ENCODE measurements around the gene TSHR.

DNA sequence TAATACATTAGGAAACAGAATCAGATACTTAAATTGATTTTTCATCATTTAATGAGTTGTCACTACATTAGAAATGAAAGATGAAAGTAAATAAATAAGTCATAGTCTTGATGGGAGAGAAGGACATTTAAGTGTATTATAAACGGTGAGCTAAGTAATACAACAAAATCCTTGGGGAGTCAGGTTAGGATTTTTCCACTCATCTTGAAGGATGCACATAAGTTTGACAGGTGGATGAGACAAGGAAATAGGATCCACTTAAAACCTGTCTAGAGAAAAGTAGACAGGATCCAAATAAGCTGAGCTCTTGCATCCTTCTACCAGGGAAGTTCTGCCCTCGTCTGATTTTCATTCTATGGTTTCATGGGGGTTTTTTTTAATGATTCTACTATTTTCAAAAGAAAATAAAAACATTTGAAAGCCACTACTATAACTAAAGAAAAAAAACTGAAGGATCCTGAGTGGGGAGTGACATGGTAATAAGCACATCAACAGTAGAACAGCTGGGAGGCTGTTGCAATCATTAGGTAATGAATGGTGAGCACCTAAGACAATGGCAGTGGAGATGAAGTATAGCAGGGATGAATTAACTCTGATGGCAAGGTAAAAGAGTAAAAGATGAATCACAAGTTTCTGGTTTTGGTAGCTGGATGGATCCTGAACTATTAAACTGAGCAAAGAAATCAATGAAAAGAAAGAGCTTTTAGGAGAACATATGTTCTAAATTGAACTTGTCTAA, 30.9 kb upstream of the TSHR start:
- TF ChIP-seq ZFP3 (CRISPR knock-in tag; IDR thresholded peaks at IDR 0.05) (no peak), RARB (CRISPR knock-in tag; IDR thresholded peaks at IDR 0.05) (no peak), CSDC2 (CRISPR knock-in tag; IDR thresholded peaks at IDR 0.05) (no peak), ZC3H10 (CRISPR knock-in tag; IDR thresholded peaks at IDR 0.05) (no peak), TCF4 (CRISPR knock-in tag; IDR thresholded peaks at IDR 0.05; ENCODE audit: borderline replicate concordance) (no peak), ZNF70 (CRISPR knock-in tag; IDR thresholded peaks at IDR 0.05) (no peak), ARNTL (CRISPR knock-in tag; IDR thresholded peaks at IDR 0.05; ENCODE audit: borderline replicate concordance, low read depth) (no peak), PPARA (CRISPR knock-in tag; IDR thresholded peaks at IDR 0.05; ENCODE audit: borderline replicate concordance) (no peak), OSR1 (CRISPR knock-in tag; IDR thresholded peaks at IDR 0.05) (no peak), ZFP30 (CRISPR knock-in tag; IDR thresholded peaks at IDR 0.05) (no peak)
- TF ChIP-seq, protein P1, sequence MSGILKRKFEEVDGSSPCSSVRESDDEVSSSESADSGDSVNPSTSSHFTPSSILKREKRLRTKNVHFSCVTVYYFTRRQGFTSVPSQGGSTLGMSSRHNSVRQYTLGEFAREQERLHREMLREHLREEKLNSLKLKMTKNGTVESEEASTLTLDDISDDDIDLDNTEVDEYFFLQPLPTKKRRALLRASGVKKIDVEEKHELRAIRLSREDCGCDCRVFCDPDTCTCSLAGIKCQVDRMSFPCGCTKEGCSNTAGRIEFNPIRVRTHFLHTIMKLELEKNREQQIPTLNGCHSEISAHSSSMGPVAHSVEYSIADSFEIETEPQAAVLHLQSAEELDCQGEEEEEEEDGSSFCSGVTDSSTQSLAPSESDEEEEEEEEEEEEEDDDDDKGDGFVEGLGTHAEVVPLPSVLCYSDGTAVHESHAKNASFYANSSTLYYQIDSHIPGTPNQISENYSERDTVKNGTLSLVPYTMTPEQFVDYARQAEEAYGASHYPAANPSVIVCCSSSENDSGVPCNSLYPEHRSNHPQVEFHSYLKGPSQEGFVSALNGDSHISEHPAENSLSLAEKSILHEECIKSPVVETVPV (CRISPR knock-in tag; IDR thresholded peaks at IDR 0.05), result no peak

Data from SK-N-SH treated with all-trans-retinoic acid at 6 μM for 48 hours (cell line).